ENCODE data around the gene BNIP3.

Gene BNIP3

GRCh38 chr10:131946880-131947279 lies 34.8 kb downstream of the BNIP3 start:
- no peak overlapping the region for H3K4me3 ChIP-seq (ENCODE audit: low read depth, low read length)
- TF ChIP-seq, protein P1, sequence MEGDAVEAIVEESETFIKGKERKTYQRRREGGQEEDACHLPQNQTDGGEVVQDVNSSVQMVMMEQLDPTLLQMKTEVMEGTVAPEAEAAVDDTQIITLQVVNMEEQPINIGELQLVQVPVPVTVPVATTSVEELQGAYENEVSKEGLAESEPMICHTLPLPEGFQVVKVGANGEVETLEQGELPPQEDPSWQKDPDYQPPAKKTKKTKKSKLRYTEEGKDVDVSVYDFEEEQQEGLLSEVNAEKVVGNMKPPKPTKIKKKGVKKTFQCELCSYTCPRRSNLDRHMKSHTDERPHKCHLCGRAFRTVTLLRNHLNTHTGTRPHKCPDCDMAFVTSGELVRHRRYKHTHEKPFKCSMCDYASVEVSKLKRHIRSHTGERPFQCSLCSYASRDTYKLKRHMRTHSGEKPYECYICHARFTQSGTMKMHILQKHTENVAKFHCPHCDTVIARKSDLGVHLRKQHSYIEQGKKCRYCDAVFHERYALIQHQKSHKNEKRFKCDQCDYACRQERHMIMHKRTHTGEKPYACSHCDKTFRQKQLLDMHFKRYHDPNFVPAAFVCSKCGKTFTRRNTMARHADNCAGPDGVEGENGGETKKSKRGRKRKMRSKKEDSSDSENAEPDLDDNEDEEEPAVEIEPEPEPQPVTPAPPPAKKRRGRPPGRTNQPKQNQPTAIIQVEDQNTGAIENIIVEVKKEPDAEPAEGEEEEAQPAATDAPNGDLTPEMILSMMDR (IDR thresholded peaks at IDR 0.05; ENCODE audit: insufficient read depth, low read depth, low read length, missing control alignments), result no peak

DNA sequence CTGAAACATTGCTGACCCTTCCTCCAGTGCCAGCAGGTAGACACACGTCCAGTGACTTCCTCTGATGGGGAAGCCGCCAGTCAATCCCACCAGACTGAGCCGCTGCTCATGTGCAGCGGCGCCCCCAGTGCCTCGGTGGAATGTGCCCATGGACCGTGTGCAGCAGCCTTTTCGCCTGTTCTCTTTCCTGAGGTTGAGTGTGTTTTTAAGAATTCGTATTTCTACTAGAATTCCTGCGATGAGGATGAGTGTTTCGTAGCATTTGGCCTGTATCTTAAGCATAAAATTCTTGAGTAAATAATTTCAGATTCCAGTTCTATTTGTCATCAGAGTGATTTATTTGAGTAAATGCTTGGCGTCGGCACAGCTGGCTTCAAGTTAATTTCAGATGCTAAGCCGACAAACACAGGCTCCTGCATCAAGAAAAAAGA lies 35.4 kb downstream of the BNIP3 start:
- no peak for DNase-seq (ENCODE audit: low read depth)
- H3K4me3 ChIP-seq (ENCODE audit: low read depth, low read length), result no peak overlapping the region
- TF ChIP-seq, protein P1 (IDR thresholded peaks at IDR 0.05; ENCODE audit: insufficient read depth, low read depth, low read length, missing control alignments), result no peak

More at GRCh38 chr10:131946880-131947279, 34.8 kb downstream of the BNIP3 start:
- no peak for DNase-seq (ENCODE audit: low read depth)

- TF ChIP-seq, protein P1 (IDR thresholded peaks at IDR 0.05; ENCODE audit: insufficient read depth, low read depth, low read length, missing control alignments), result no peak
- no peak for DNase-seq (ENCODE audit: low read depth)
- H3K4me3 ChIP-seq (ENCODE audit: low read depth, low read length), result no peak overlapping the region
Observed at GRCh38 chr10:131944976-131945695, 36.6 kb downstream of the BNIP3 start.

DNA sequence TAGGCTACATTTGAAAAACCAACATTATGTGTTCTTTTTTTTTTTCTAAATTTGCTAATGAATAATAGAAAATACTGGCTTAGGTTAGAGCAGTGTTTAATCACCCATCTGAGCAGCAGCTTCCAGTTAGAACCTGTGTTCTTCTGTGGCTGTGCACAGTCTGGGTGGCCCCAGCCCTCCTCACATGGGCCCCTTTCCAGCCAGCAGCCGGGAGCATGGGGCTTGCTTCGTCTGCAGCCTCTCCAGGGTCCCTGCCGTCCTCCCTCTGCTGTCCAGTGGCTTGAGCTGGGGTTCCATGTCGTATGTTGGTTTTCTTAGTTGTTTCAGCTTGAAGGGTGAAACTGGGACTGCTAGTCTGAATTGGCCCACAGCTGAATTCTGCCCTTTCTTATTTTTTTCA lies 37.3 kb downstream of the BNIP3 start:
- DNase-seq (ENCODE audit: low read depth), result no peak
- TF ChIP-seq, protein P1 (IDR thresholded peaks at IDR 0.05; ENCODE audit: insufficient read depth, low read depth, low read length, missing control alignments), result no peak
- no peak overlapping the region for H3K4me3 ChIP-seq (ENCODE audit: low read depth, low read length)

GRCh38 chr10:131943021-131943814 lies 38.5 kb downstream of the BNIP3 start:
- no peak overlapping the region for H3K4me3 ChIP-seq (ENCODE audit: low read depth, low read length)
- DNase-seq (ENCODE audit: low read depth), result no peak
- TF ChIP-seq, protein P1 (IDR thresholded peaks at IDR 0.05; ENCODE audit: insufficient read depth, low read depth, low read length, missing control alignments), result no peak

DNA sequence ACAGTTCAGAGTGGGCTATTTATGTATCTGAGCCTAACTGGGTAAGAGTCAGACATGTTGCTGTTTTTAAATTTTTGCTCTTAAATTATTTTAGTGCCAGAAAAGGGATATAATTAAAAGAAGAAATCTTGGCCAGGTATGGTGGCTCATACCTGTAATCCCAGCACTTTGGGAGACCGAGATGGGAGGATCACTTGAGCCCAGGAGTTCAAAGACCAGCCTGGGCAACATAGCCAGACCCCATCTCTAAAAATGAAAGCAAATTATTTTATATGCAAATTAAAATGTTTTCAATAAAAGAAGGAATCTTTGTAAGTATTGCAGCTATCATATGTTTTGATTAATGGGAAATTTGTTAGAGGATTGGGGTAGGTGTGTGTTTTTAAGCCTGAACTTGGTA lies 39.3 kb downstream of the BNIP3 start:
- DNase-seq (ENCODE audit: low read depth), result no peak
- no peak overlapping the region for H3K4me3 ChIP-seq (ENCODE audit: low read depth, low read length)
- TF ChIP-seq, protein P1 (IDR thresholded peaks at IDR 0.05; ENCODE audit: insufficient read depth, low read depth, low read length, missing control alignments), result no peak
